Activated CD4-positive, alpha-beta memory T cell treated with anti-CD3 and anti-CD28 coated beads, Interleukin-2, amount 10 ng/mL, durations not matched to agents 7 days and 5 days (primary cell): ENCODE measurements around the gene HADH. TPM values are rescaled to one million over a fixed set of nuclear protein-coding genes. Genes with fewer than 3 reads are reported as not detected.

Source experiments
- CTCF ChIA-PET: fragments of 350-600 bp; sonication (Branson Sonifier 250); formaldehyde crosslinking; loops from one replicate; lab custom pipeline; 2021; ENCODE audit warnings: antibody characterized with exemption, inconsistent platforms; lab: Charles Lee
- POLR2A ChIA-PET: fragments of 350-600 bp; sonication (Branson Sonifier 250); formaldehyde crosslinking; loops from one replicate; lab custom pipeline; 2021; ENCODE audit warnings: antibody characterized with exemption; lab: Charles Lee
- DNase-seq: peaks from one replicate; pipeline ENCODE4 v3.0.0-alpha.2; 2020
- H3K27ac Mint-ChIP-seq: one replicate; pipeline ENCODE4 v1.8.0; 2021; ENCODE audit warnings: mild to moderate bottlenecking, mixed read lengths
- H3K27me3 Mint-ChIP-seq: one replicate; pipeline ENCODE4 v1.8.0; 2021; ENCODE audit warnings: mixed read lengths
- H3K36me3 Mint-ChIP-seq: one replicate; pipeline ENCODE4 v1.8.0; 2021; ENCODE audit warnings: low read depth, mixed read lengths
- H3K4me1 Mint-ChIP-seq: one replicate; pipeline ENCODE4 v1.8.0; 2021; ENCODE audit warnings: mixed read lengths
- H3K4me3 Mint-ChIP-seq: one replicate; pipeline ENCODE4 v1.8.0; 2021; ENCODE audit warnings: mild to moderate bottlenecking, mixed read lengths
- H3K9me3 Mint-ChIP-seq: one replicate; pipeline ENCODE4 v1.8.0; 2021; ENCODE audit warnings: mixed read lengths
- total RNA-seq, 2 experiments: library from RNA; stranded (reverse); gene quantifications; one replicate each; pipeline ENCODE4 v1.2.3, GENCODE V29; 2021

The HADH gene
- total RNA-seq, 2 experiments from 2014 or later = 38.0 to 38.6 TPM

- Mint-ChIP-seq H3K4me1 (no peaks in the 10 kb centered on the region), H3K4me3 (no peak overlapping the region), H3K27ac (no peak overlapping the region), H3K9me3 (no peaks in the 10 kb centered on the region), H3K27me3 (no peaks in the 10 kb centered on the region), H3K36me3 (peaks cover 40% of the 10 kb centered on the region)
- DNase-seq = no peak
- ChIA-PET POLR2A (interaction anchor here (1.0 to 1.4 kb wide), 4 partner anchors 13 to 150 kb away, joined by 3 to 5 read pairs (median 3); partner anchors contain the start of genes HADH and LEF1), CTCF (interaction anchor here (0.7 to 3.9 kb wide), 48 partner anchors 9 to 619 kb away, joined by 3 to 52 read pairs (median 4); partner anchors contain the start of genes HADH, LEF1 and PAPSS1)
These were observed 29.1 kb downstream of the HADH start for GRCh38 chr4:108018884-108019187.

- H3K4me1 Mint-ChIP-seq = peaks cover 6% of the 10 kb centered on the region
- no peak overlapping the region for H3K27ac Mint-ChIP-seq
- H3K27me3 Mint-ChIP-seq = no peaks in the 10 kb centered on the region
- ChIA-PET CTCF (no interaction called here), POLR2A (no interaction called here)
- H3K4me3 Mint-ChIP-seq = no peak overlapping the region
- H3K9me3 Mint-ChIP-seq = no peaks in the 10 kb centered on the region
- H3K36me3 Mint-ChIP-seq = peaks cover 53% of the 10 kb centered on the region
- no peak for DNase-seq
These were observed 34.6 kb downstream of the HADH start for GRCh38 chr4:108024085-108024877.

GRCh38 chr4:108024878-108025165, 35.1 kb downstream of the HADH start:
- POLR2A ChIA-PET = no interaction called here
- Mint-ChIP-seq H3K4me1 (peaks cover 11% of the 10 kb centered on the region), H3K27ac (no peak overlapping the region), H3K27me3 (no peaks in the 10 kb centered on the region), H3K36me3 (peaks cover 49% of the 10 kb centered on the region), H3K4me3 (no peak overlapping the region), H3K9me3 (no peaks in the 10 kb centered on the region)
- no peak for DNase-seq
- CTCF ChIA-PET = no interaction called here

GRCh38 chr4:108029016-108029720, 39.5 kb downstream of the HADH start:
- Mint-ChIP-seq H3K4me1 (peaks cover 24% of the 10 kb centered on the region), H3K9me3 (no peaks in the 10 kb centered on the region), H3K36me3 (peaks cover 47% of the 10 kb centered on the region), H3K27ac (peak overlapping the region; percentile 12), H3K27me3 (no peaks in the 10 kb centered on the region), H3K4me3 (no peak overlapping the region)
- DNase-seq = no peak
- CTCF ChIA-PET = interaction anchor here (0.6 to 3.2 kb wide), 6 partner anchors 10 to 543 kb away, joined by 3 to 22 read pairs (median 10); no protein-coding TSS in a partner anchor
- POLR2A ChIA-PET = interaction anchor here (1.1 to 1.7 kb wide), 3 partner anchors 137 to 621 kb away, joined by 3 to 5 read pairs (median 3); partner anchors contain the start of gene OSTC

GRCh38 chr4:108029731-108030130, 40.0 kb downstream of the HADH start:
- Mint-ChIP-seq H3K4me1 (peaks cover 25% of the 10 kb centered on the region), H3K4me3 (no peak overlapping the region)
- DNase-seq = no peak

GRCh38 chr4:108030332-108030731, 40.6 kb downstream of the HADH start:
- Mint-ChIP-seq H3K4me1 (peaks cover 25% of the 10 kb centered on the region), H3K9me3 (no peaks in the 10 kb centered on the region), H3K36me3 (peaks cover 48% of the 10 kb centered on the region), H3K4me3 (no peak overlapping the region), H3K27me3 (no peaks in the 10 kb centered on the region), H3K27ac (peak overlapping the region; percentile 19)
- POLR2A ChIA-PET = interaction anchor here (0.6 to 1.7 kb wide), 6 partner anchors 11 to 590 kb away, joined by 3 to 5 read pairs (median 3); partner anchors contain the start of gene RPL34
- DNase-seq = peak; percentile 71
- CTCF ChIA-PET = interaction anchor here (0.6 to 3.2 kb wide), 14 partner anchors 11 to 572 kb away, joined by 3 to 22 read pairs (median 4); partner anchors contain the start of gene LEF1

More at GRCh38 chr4:108029731-108030130, 40.0 kb downstream of the HADH start:
- Mint-ChIP-seq H3K27me3 (no peaks in the 10 kb centered on the region), H3K36me3 (peaks cover 49% of the 10 kb centered on the region), H3K9me3 (no peaks in the 10 kb centered on the region), H3K27ac (peak overlapping the region; percentile 19)
- ChIA-PET CTCF (interaction anchor here (1.1 to 3.2 kb wide), 10 partner anchors 10 to 545 kb away, joined by 3 to 22 read pairs (median 4); no protein-coding TSS in a partner anchor), POLR2A (interaction anchor here (0.6 to 1.7 kb wide), 6 partner anchors 10 to 620 kb away, joined by 3 to 5 read pairs (median 3); partner anchors contain the start of genes OSTC and RPL34)

GRCh38 chr4:108031427-108032083, 41.9 kb downstream of the HADH start:
- no peaks in the 10 kb centered on the region for H3K27me3 Mint-ChIP-seq
- no peak for DNase-seq
- peaks cover 34% of the 10 kb centered on the region for H3K4me1 Mint-ChIP-seq
- ChIA-PET POLR2A (interaction anchor here (0.9 kb wide), 1 partner anchor 589 kb away, joined by 4 read pairs; the partner anchor contains the start of gene RPL34), CTCF (interaction anchor here (0.6 to 3.2 kb wide), 12 partner anchors 11 to 570 kb away, joined by 3 to 22 read pairs (median 3); partner anchors contain the start of gene LEF1)
- no peak overlapping the region for H3K4me3 Mint-ChIP-seq
- no peak overlapping the region for H3K27ac Mint-ChIP-seq
- peaks cover 43% of the 10 kb centered on the region for H3K36me3 Mint-ChIP-seq
- H3K9me3 Mint-ChIP-seq = no peaks in the 10 kb centered on the region

GRCh38 chr4:108033348-108033747, 43.7 kb downstream of the HADH start:
- Mint-ChIP-seq H3K27me3 (no peaks in the 10 kb centered on the region), H3K4me1 (peaks cover 35% of the 10 kb centered on the region), H3K27ac (no peak overlapping the region), H3K36me3 (peaks cover 35% of the 10 kb centered on the region), H3K4me3 (no peak overlapping the region), H3K9me3 (no peaks in the 10 kb centered on the region)
- CTCF ChIA-PET = no interaction called here
- POLR2A ChIA-PET = no interaction called here
- DNase-seq = no peak

GRCh38 chr4:108034565-108034964, 44.9 kb downstream of the HADH start:
- H3K4me1 Mint-ChIP-seq = peaks cover 27% of the 10 kb centered on the region
- H3K4me3 Mint-ChIP-seq = no peak overlapping the region
- ChIA-PET POLR2A (no interaction called here), CTCF (interaction anchor here (2.0 to 2.9 kb wide), 2 partner anchors 10 to 16 kb away, joined by 7 to 11 read pairs; no protein-coding TSS in a partner anchor)
- no peak overlapping the region for H3K27ac Mint-ChIP-seq
- no peak for DNase-seq
- H3K36me3 Mint-ChIP-seq = peaks cover 27% of the 10 kb centered on the region
- H3K27me3 Mint-ChIP-seq = no peaks in the 10 kb centered on the region
- no peaks in the 10 kb centered on the region for H3K9me3 Mint-ChIP-seq

- no peak for DNase-seq
- H3K9me3 Mint-ChIP-seq = no peaks in the 10 kb centered on the region
- peaks cover 17% of the 10 kb centered on the region for H3K4me1 Mint-ChIP-seq
- ChIA-PET POLR2A (interaction anchor here (1.0 kb wide), 1 partner anchor 12 kb away, joined by 4 read pairs; no protein-coding TSS in a partner anchor), CTCF (interaction anchor here (0.6 to 2.9 kb wide), 3 partner anchors 8 to 27 kb away, joined by 3 to 11 read pairs (median 7); no protein-coding TSS in a partner anchor)
- peaks cover 22% of the 10 kb centered on the region for H3K36me3 Mint-ChIP-seq
- H3K4me3 Mint-ChIP-seq = no peak overlapping the region
- H3K27me3 Mint-ChIP-seq = no peaks in the 10 kb centered on the region
- no peak overlapping the region for H3K27ac Mint-ChIP-seq
These were observed 46.0 kb downstream of the HADH start for GRCh38 chr4:108035691-108036090.

- Mint-ChIP-seq H3K27me3 (no peaks in the 10 kb centered on the region), H3K27ac (peak overlapping the region; percentile 61), H3K4me3 (no peak overlapping the region), H3K9me3 (no peaks in the 10 kb centered on the region), H3K36me3 (peaks cover 22% of the 10 kb centered on the region), H3K4me1 (peaks cover 13% of the 10 kb centered on the region)
- ChIA-PET POLR2A (interaction anchor here (1.0 kb wide), 1 partner anchor 12 kb away, joined by 4 read pairs; no protein-coding TSS in a partner anchor), CTCF (interaction anchor here (2.0 to 2.9 kb wide), 2 partner anchors 8 to 17 kb away, joined by 7 to 11 read pairs; no protein-coding TSS in a partner anchor)
- DNase-seq = peak; percentile 49
These were observed 46.5 kb downstream of the HADH start for GRCh38 chr4:108036213-108036612.

- peaks cover 18% of the 10 kb centered on the region for H3K36me3 Mint-ChIP-seq
- no peak overlapping the region for H3K4me3 Mint-ChIP-seq
- CTCF ChIA-PET = no interaction called here
- POLR2A ChIA-PET = no interaction called here
- H3K4me1 Mint-ChIP-seq = peaks cover 11% of the 10 kb centered on the region
- H3K27me3 Mint-ChIP-seq = no peaks in the 10 kb centered on the region
- no peaks in the 10 kb centered on the region for H3K9me3 Mint-ChIP-seq
- H3K27ac Mint-ChIP-seq = no peak overlapping the region
- DNase-seq = no peak
These were observed 48.2 kb downstream of the HADH start for GRCh38 chr4:108037884-108038283.
